Motor neuron (in vitro differentiated cells): ENCODE results near the gene TNFSF12. TPM values are rescaled to one million over a fixed set of nuclear protein-coding genes. Genes with fewer than 3 reads are reported as not detected.

ENCODE experiments used
- ATAC-seq, 8 experiments: fragments of 200-7000 bp; cut with Tn5 transposase; replicated peaks in 6 of 8; 2 replicates each; pipeline ENCODE4 v1.8.0; 2021; ENCODE audit warnings: mild to moderate bottlenecking in 8 of 8, moderate library complexity in 8 of 8
- H3K27ac ChIP-seq, 2 donors: fragments of 250-450 bp; sonication (Bioruptor Pico); 2 replicates each; pipeline ENCODE4 v1.9.0; 2021; ENCODE audit warnings: antibody characterized with exemption in 2 of 2, mild to moderate bottlenecking in 2 of 2, moderate library complexity in 1 of 2
- H3K4me1 ChIP-seq, 2 donors: fragments of 250-450 bp; sonication (Bioruptor Pico); replicated peaks in 1 of 2; 2 replicates each; pipeline ENCODE4 v1.6.1; 2021; ENCODE audit warnings: antibody characterized with exemption in 2 of 2, mild to moderate bottlenecking in 2 of 2, moderate library complexity in 1 of 2
- H3K4me3 ChIP-seq, 5 donors: fragments of 250-450 bp; sonication (Bioruptor Pico); 2 replicates each; pipeline ENCODE4 v1.9.0; 2021; ENCODE audit warnings: antibody characterized with exemption in 5 of 5, mild to moderate bottlenecking in 5 of 5, moderate library complexity in 4 of 5
- WGBS, 10 experiments: fragments of 450-650 bp; shearing (Covaris generic); methylation state at CpG; one replicate each; pipeline ENCODE4 v1.0.0; 2022; 5-methylcytosine and 5-hydroxymethylcytosine counted together
- in situ Hi-C, 9 experiments: fragments of 400-800 bp; cut with MboI; loops; one replicate each; pipeline ENCODE4 v1.15.0; 2021; ENCODE audit warnings: low sequenced_read_pairs in 9 of 9, low pct_unique_long_range_greater_than_20kb in 2 of 9; ENCODE audit not compliant: unreplicated experiment in 9 of 9
- total RNA-seq, 8 experiments: library from RNA; unstranded; fragments of 300-600 nt; gene quantifications; 2 replicates each; pipeline versions ENCODE4 v1.2.3 to v1.2.4, GENCODE V29; 2022

TNFSF12 gene
- total RNA-seq, 8 experiments from 2014 or later: 0.22 to 2.9 (median 0.93) TPM; not detected in 1

GRCh38 chr17:7513850-7514419 lies 34.9 kb upstream of the TNFSF12 start:
- in situ Hi-C loops: no loop called here
- Histone ChIP-seq H3K4me3 (no peak overlapping the region), H3K4me1 (no peaks in the 10 kb centered on the region), H3K27ac (no peak overlapping the region)
- ATAC-seq: peak in 3 of 8 experiments; percentile 7 to 64 (median 32)
- whole genome bisulfite sequencing, 10 experiments: 73 to 80% (median 73%) methylated on average over 1 to 2 of the region's 17 CpGs; no CpG with 5 or more reads in 7 of the 10 experiments

- Histone ChIP-seq H3K4me3 (no peak overlapping the region), H3K4me1 (no peaks in the 10 kb centered on the region), H3K27ac (no peak overlapping the region)
- no peak for ATAC-seq
- in situ Hi-C loops: no loop called here
- 86 to 100% (median 91%) methylated on average over 1 to 12 of the region's 13 CpGs for WGBS, 10 experiments
These were observed 32.8 kb upstream of the TNFSF12 start for GRCh38 chr17:7515911-7516610.

DNA sequence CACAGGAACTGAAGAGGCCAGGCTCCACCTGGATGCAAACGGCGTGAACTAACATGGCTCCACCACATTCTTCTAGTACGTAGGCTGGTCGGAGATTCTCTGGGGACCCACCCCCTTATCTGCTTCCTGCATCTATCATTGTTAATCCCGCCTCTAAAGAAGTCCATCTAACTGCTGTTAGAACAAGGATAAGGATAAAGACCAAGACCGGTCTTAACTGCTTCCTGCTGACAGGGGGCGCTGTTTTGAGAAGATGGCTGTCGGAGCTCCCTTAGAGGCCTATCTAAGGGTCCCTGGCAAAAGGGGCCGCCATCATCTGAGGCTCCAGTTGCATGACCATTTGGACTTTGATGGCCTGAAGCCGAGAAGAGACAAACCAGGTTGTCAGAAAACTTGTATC lies 25.8 kb upstream of the TNFSF12 start:
- 53 to 100% (median 68%) methylated on average over 2 to 8 of the region's 10 CpGs; no CpG with 5 or more reads in 2 of the 10 experiments for WGBS, 10 experiments
- peak in 3 of 8 experiments; percentile 47 to 71 (median 52) for ATAC-seq
- in situ Hi-C loops: no loop called here
- Histone ChIP-seq H3K4me3 (no peak overlapping the region), H3K27ac (no peak overlapping the region), H3K4me1 (no peaks in the 10 kb centered on the region)

DNA sequence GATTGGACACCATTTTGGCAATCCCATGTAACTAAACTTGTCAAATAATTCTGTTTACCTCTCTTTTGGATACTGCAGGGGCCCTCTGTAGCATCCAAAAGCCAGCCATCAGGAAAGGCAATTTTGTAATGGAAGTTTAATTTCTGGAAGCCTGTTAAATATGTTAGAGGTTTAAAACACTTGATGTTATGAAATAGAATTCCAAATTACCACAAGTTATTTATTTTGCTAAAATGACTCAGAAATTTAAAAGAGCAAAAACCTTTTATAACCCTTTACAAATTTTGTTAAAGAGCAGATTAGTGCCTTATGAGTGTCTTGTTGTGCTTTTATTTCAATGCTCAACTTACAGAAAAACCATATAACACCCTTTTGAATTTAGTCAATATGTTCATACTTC lies 20.0 kb upstream of the TNFSF12 start:
- no peaks in the 10 kb centered on the region for H3K4me1 ChIP-seq
- no peak overlapping the region for H3K4me3 ChIP-seq
- H3K27ac ChIP-seq: no peak overlapping the region
- in situ Hi-C loops: no loop called here
- no peak for ATAC-seq

DNA sequence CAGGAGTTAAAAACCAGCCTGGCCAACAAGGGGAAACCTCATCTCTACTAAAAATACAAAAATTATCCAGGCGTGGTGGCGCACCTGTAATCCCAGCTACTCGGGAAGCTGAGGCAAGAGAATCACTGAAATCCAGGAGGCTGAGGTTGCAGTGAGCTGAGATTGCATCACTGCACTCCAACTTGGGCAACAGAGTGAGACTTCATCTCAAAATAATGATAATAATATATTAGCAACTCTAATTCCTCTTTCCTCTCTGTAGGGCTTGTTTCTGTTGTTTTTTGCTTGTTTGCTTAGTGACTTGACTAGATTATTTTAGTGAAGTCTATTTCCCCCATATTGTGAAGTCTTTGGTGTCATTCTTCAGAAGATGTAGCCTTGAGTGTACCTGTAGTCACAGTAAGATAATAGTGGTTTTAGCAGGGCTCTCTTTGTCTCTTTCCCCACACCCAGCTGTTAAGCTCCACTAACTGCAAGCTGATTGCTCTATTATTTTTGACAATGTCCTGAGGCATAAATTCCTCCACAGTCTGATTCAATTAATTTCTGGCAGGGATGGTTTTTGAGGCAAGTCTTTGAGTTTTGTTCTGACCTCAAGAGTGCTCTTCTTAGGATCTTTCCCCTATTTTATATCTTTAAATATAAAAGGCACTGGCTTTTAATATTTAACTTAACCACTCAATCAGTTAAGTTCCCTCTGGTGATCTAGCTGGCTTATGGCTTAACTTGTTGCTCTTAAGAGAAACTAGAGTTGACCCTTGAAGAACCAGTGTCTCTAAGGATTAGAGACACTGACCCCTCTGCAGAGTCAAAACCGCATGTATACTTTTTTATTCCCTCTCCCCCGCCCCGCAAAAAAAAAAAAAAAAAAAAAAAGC lies 18.6 kb upstream of the TNFSF12 start:
- 30 to 100% (median 90%) methylated on average over 1 to 6 of the region's 6 CpGs; no CpG with 5 or more reads in 1 of the 10 experiments for WGBS, 10 experiments
- in situ Hi-C loops: no loop called here
- no peaks in the 10 kb centered on the region for H3K4me1 ChIP-seq
- no peak overlapping the region for H3K4me3 ChIP-seq
- no peak for ATAC-seq
- no peak overlapping the region for H3K27ac ChIP-seq

- H3K27ac ChIP-seq: no peak overlapping the region
- no peaks in the 10 kb centered on the region for H3K4me1 ChIP-seq
- H3K4me3 ChIP-seq: no peak overlapping the region
- in situ Hi-C loops: no loop called here
- WGBS, 10 experiments: 0 to 76% (median 33%) methylated on average over 1 to 3 of the region's 3 CpGs; no CpG with 5 or more reads in 3 of the 10 experiments
- ATAC-seq: no peak
These were observed 10.8 kb upstream of the TNFSF12 start for GRCh38 chr17:7538050-7538449.

GRCh38 chr17:7538891-7539545 lies 9.8 kb upstream of the TNFSF12 start:
- ATAC-seq: no peak
- WGBS, 10 experiments: 0 to 100% (median 46%) methylated on average over 1 to 7 of the region's 11 CpGs; no CpG with 5 or more reads in 2 of the 10 experiments
- Histone ChIP-seq H3K27ac (no peak overlapping the region), H3K4me3 (no peak overlapping the region), H3K4me1 (no peaks in the 10 kb centered on the region)
- in situ Hi-C loops: no loop called here

GRCh38 chr17:7541074-7541621 lies 7.7 kb upstream of the TNFSF12 start:
- in situ Hi-C loops: no loop called here
- 68 to 100% (median 88%) methylated on average over 1 to 5 of the region's 9 CpGs; no CpG with 5 or more reads in 4 of the 10 experiments for WGBS, 10 experiments
- no peaks in the 10 kb centered on the region for H3K4me1 ChIP-seq
- no peak for ATAC-seq
- H3K27ac ChIP-seq: no peak overlapping the region
- no peak overlapping the region for H3K4me3 ChIP-seq

DNA sequence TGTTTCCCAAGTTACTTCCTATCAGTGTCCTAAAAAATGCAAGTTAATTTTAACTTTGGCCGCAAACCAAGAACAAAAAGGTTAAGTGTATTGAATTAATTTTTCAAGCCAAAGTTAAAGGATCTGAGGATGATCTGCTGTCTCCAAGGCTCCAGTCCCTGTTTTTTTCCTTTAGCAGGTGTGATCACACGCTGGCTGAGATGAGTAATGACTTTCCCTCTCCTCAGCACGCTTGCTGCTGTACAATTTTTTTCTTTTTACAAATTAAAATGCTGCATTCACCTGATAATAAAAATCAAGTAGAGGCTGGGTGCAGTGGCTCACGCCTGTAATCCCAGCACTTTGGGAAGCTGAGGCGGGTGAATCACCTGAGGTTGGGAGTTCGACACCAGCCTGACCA lies 3.9 kb upstream of the TNFSF12 start:
- ATAC-seq: no peak
- WGBS, 10 experiments: 20 to 100% (median 68%) methylated on average over 1 to 5 of the region's 6 CpGs; no CpG with 5 or more reads in 2 of the 10 experiments
- Histone ChIP-seq H3K4me3 (no peak overlapping the region), H3K4me1 (peaks cover 0 to 7% of the 10 kb centered on the region in 2 donors), H3K27ac (no peak overlapping the region)
- in situ Hi-C loops: no loop called here

DNA sequence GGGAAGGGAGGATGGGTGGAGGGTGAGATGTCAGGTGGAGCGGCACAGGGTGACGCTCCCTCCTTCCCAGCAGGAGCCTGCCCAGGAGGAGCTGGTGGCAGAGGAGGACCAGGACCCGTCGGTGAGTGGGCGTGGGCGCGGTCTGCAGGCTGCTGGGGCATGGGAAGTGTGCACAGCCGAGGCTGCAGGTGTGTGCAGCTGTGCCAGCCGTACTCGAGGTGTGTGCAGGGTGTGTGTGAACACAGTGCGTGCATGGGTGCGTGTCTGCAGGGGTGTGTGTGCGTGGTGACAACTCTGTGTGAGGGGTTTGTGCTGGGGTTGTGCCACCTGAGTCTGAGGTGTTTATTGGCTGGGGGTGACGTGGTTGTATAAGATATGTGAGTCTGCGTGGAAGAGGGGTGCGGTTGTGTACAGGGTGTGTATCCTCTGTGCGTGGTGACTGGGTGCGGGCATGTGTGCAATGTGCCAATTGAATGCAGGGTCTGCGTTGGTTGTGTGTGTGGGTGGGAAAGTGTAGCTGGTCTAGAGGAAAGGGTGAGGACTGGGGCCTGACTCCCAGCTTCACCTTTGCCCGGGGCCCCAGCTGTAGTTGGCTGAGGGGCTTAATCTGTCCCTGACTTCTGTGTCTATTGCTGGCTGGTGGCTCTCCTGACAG lies 670 bp downstream of the TNFSF12 start:
- Histone ChIP-seq H3K4me3 (no peak overlapping the region), H3K4me1 (peaks cover 0 to 7% of the 10 kb centered on the region in 2 donors), H3K27ac (no peak overlapping the region)
- peak; percentile 17 to 67 (median 52) for ATAC-seq
- 17 to 92% (median 59%) methylated on average over 1 to 8 of the region's 20 CpGs; no CpG with 5 or more reads in 4 of the 10 experiments for WGBS, 10 experiments
- in situ Hi-C loops: loop anchor here in 1 of 9 experiments (25.0 kb wide), 1 partner anchor 512 kb away; the partner anchor contains the start of genes SLC16A11 and SLC16A13

GRCh38 chr17:7550344-7550743 lies 1.5 kb downstream of the TNFSF12 start:
- Histone ChIP-seq H3K27ac (no peak overlapping the region), H3K4me1 (peaks cover 0 to 7% of the 10 kb centered on the region in 2 donors), H3K4me3 (no peak overlapping the region)
- in situ Hi-C loops: loop anchor here in 1 of 9 experiments (25.0 kb wide), 1 partner anchor 513 kb away; the partner anchor contains the start of genes SLC16A11 and SLC16A13
- WGBS, 10 experiments: 0 to 83% (median 57%) methylated on average over 1 to 3 of the region's 6 CpGs; no CpG with 5 or more reads in 5 of the 10 experiments
- no peak for ATAC-seq

DNA sequence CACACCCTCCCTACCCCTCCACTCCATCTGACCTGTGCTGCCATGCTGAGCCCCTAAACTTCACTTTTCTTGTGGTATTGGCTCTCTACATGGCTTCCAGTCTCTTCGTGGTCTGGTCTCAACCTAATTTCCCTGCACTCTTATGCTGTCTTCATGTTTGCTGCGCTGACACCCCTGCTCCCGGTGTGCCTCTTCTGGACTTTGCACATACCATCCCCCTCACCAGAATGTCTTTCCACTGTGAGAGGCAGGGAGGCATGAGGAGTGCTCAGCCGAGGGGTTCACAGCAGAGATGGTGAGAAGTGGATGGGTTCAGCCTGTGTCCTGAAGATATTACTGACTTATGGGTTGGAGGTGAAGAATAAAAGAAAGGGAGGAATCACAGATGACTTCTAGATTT lies 2.5 kb downstream of the TNFSF12 start:
- Histone ChIP-seq H3K4me3 (no peak overlapping the region), H3K27ac (no peak overlapping the region), H3K4me1 (peaks cover 0 to 7% of the 10 kb centered on the region in 2 donors)
- 50 to 90% (median 79%) methylated on average over 1 to 3 of the region's 4 CpGs; no CpG with 5 or more reads in 2 of the 10 experiments for WGBS, 10 experiments
- in situ Hi-C loops: loop anchor here in 1 of 9 experiments (25.0 kb wide), 1 partner anchor 514 kb away; the partner anchor contains the start of genes SLC16A11 and SLC16A13
- ATAC-seq: no peak
